Effector CD8-positive, alpha-beta T cell (primary cell): ENCODE data around the gene CC2D1A.
"Not testable (repeated sequence)": the region's sequence is repeated elsewhere in the genome, so short reads cannot be mapped to it uniquely, and the experiment has no call there.

Experiments used
- DNase-seq: peaks from one replicate; lab custom pipeline; 2025; lab: John Stamatoyannopoulos, UW

Gene CC2D1A

GRCh38 chr19:13961826-13962698, 56.1 kb downstream of the CC2D1A start:
- DNase-seq, result no peak

GRCh38 chr19:13962699-13963602, 57.0 kb downstream of the CC2D1A start:
- no peak for DNase-seq

GRCh38 chr19:13963603-13964105, 57.7 kb downstream of the CC2D1A start:
- DNase-seq, result no peak

GRCh38 chr19:13964776-13965175, 58.8 kb downstream of the CC2D1A start:
- DNase-seq, result no peak

GRCh38 chr19:13965377-13965896, 59.4 kb downstream of the CC2D1A start:
- DNase-seq, result no peak

- no peak for DNase-seq
These were observed 60.1 kb downstream of the CC2D1A start for GRCh38 chr19:13965926-13966683.

GRCh38 chr19:13966684-13967128, 60.7 kb downstream of the CC2D1A start:
- DNase-seq, result no peak

GRCh38 chr19:13967206-13967605, 61.2 kb downstream of the CC2D1A start:
- DNase-seq, result not testable (repeated sequence)

- DNase-seq, result no peak
These were observed 62.5 kb downstream of the CC2D1A start for GRCh38 chr19:13968383-13968935.

- DNase-seq, result no peak
These were observed 63.0 kb downstream of the CC2D1A start for GRCh38 chr19:13968999-13969398.

GRCh38 chr19:13969897-13970296, 63.9 kb downstream of the CC2D1A start:
- no peak for DNase-seq

- not testable (repeated sequence) for DNase-seq
These were observed 65.9 kb downstream of the CC2D1A start for GRCh38 chr19:13971868-13972267.

GRCh38 chr19:13972368-13973155, 66.6 kb downstream of the CC2D1A start:
- DNase-seq, result no peak

GRCh38 chr19:13973479-13973878, 67.5 kb downstream of the CC2D1A start:
- not testable (repeated sequence) for DNase-seq

GRCh38 chr19:13974073-13974472, 68.1 kb downstream of the CC2D1A start:
- peak; percentile 37 for DNase-seq

- DNase-seq, result no peak
These were observed 69.9 kb downstream of the CC2D1A start for GRCh38 chr19:13975870-13976269.

GRCh38 chr19:13976446-13976845, 70.4 kb downstream of the CC2D1A start:
- DNase-seq, result no peak

- no peak for DNase-seq
These were observed 71.8 kb downstream of the CC2D1A start for GRCh38 chr19:13977803-13978202.

- peak; percentile 14 for DNase-seq
These were observed 72.6 kb downstream of the CC2D1A start for GRCh38 chr19:13978351-13979243.
